H1 (cell line): ENCODE measurements around the gene ARHGEF38. TPM values are rescaled to one million over a fixed set of nuclear protein-coding genes. Genes with fewer than 3 reads are reported as not detected.

Experiments
- KDM1A ChIP-seq: fragments of 200-600, 300-600 bp; sonication (generic); IDR thresholded peaks from 2 replicates; pipeline ENCODE4 v1.7.1; 2016; ENCODE audit warnings: mild to moderate bottlenecking, low read length, borderline replicate concordance
- MAFK ChIP-seq: IDR thresholded peaks from 2 replicates; pipeline ENCODE4 v1.6.1; 2012; ENCODE audit warnings: low read depth, mild to moderate bottlenecking, improper control_type of control experiment, low read length
- POU5F1 ChIP-seq: IDR thresholded peaks from 2 replicates; pipeline ENCODE4 v1.6.1; 2011; ENCODE audit warnings: low read depth, mild to moderate bottlenecking, low read length, moderate library complexity
- SIX5 ChIP-seq: IDR thresholded peaks from 2 replicates; pipeline ENCODE4 v1.6.1; 2011; ENCODE audit warnings: mild to moderate bottlenecking, low read depth, low read length
- polyA plus RNA-seq, 7 experiments: library from polyadenylated mRNA; depleted of rRNA in 3 of 7; stranded (reverse) in 5 of 7; unstranded in 2 of 7; fragments of >200 nt in 5 of 7; fragments of 200-250 nt in 2 of 7; gene quantifications; 1 replicate in 5 of 7; 2 replicates in 1 of 7; 4 replicates in 1 of 7; pipeline versions ENCODE4 v1.2.1 to v1.2.3, GENCODE V29; 2011 to 2013; ENCODE audit warnings: missing spikeins in 2 of 7, mixed read lengths in 2 of 7
- total RNA-seq: library from RNA; stranded (reverse); fragmentation: NEBNext Ultra II Directional; extraction: Animal tissue kit (Norgen Biotek cat#: 25700); gene quantifications from 2 replicates; pipeline ENCODE4 v1.2.1, GENCODE V29; 2021
- TF ChIP-seq, protein P1 (sequence below), 3 experiments: IDR thresholded peaks; 1 replicate in 2 of 3; 2 replicates in 1 of 3; pipeline versions ENCODE4 v1.5.1 to v1.6.1; 2011; ENCODE audit warnings: low read length in 3 of 3, mild to moderate bottlenecking in 3 of 3, inconsistent platforms in 2 of 3, low read depth in 1 of 3, moderate library complexity in 1 of 3; ENCODE audit not compliant: insufficient read depth in 1 of 3; ENCODE audit errors: control extremely low read depth in 1 of 3

ARHGEF38 gene
- total and polyA plus RNA-seq, 2 of the 8 experiments (the other 6 are each of a cell fraction or from before 2014, with no cell fraction given), result not detected

DNA sequence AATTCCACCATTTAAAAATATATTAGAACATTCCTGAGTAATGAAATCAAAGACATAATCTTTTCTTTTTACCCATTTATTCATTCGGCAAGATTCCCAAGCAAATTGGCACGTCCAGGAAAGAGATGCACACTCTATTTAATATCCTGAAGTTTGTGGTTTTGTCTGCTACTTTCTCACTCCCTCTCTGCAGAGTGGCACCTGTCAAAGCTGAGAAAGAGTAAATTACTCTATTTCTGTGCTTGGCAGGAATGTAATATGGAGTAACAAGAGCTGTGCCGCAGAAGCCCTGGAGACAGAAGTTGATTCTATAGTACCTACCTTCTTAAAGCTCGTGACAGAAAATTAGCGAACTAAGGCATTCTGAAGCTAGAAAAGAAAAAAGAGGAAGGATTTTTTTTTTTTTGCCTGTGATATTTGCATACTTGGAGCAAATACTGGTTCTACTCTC is 161.7 kb downstream of the ARHGEF38 start (continued):
- TF ChIP-seq, protein P1, sequence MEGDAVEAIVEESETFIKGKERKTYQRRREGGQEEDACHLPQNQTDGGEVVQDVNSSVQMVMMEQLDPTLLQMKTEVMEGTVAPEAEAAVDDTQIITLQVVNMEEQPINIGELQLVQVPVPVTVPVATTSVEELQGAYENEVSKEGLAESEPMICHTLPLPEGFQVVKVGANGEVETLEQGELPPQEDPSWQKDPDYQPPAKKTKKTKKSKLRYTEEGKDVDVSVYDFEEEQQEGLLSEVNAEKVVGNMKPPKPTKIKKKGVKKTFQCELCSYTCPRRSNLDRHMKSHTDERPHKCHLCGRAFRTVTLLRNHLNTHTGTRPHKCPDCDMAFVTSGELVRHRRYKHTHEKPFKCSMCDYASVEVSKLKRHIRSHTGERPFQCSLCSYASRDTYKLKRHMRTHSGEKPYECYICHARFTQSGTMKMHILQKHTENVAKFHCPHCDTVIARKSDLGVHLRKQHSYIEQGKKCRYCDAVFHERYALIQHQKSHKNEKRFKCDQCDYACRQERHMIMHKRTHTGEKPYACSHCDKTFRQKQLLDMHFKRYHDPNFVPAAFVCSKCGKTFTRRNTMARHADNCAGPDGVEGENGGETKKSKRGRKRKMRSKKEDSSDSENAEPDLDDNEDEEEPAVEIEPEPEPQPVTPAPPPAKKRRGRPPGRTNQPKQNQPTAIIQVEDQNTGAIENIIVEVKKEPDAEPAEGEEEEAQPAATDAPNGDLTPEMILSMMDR (IDR thresholded peaks at IDR 0.05; ENCODE audit: control extremely low read depth in 1 of 3, insufficient read depth in 1 of 3, low read depth in 1 of 3, low read length in 3 of 3), result no peak
- TF ChIP-seq SIX5, result no peak
- no peak for TF ChIP-seq POU5F1
- TF ChIP-seq MAFK, result no peak
- no peak for TF ChIP-seq KDM1A
